Sigmoid colon (tissue), 7 donors: ENCODE results near the gene NEXN. TPM values are rescaled to one million over a fixed set of nuclear protein-coding genes. Genes with fewer than 3 reads are reported as not detected.

Experiments
- DNase-seq: peaks from one replicate; pipeline ENCODE4 v3.0.0-alpha.2; 2019
- H3K27ac ChIP-seq, 4 donors: fragments of 200-600 bp; sonication (generic); one replicate each; pipeline ENCODE4 v1.5.1; 2016 to 2019; ENCODE audit warnings: mild to moderate bottlenecking in 1 of 4
- H3K27me3 ChIP-seq, 3 donors: fragments of 200-600 bp; sonication (generic); one replicate each; pipeline ENCODE4 v1.5.1; 2019; ENCODE audit warnings: mild to moderate bottlenecking in 1 of 3
- H3K36me3 ChIP-seq, 4 donors: fragments of 200-600 bp; sonication (generic); one replicate each; pipeline ENCODE4 v1.5.1; 2016 to 2019
- H3K4me1 ChIP-seq, 4 donors: fragments of 200-600 bp; sonication (generic); one replicate each; pipeline ENCODE4 v1.5.1; 2017 to 2019
- H3K4me3 ChIP-seq, 4 donors: fragments of 200-600 bp; sonication (generic); one replicate each; pipeline ENCODE4 v1.5.1; 2017 to 2019; ENCODE audit warnings: mild to moderate bottlenecking in 2 of 4, moderate library complexity in 1 of 4
- H3K9me3 ChIP-seq, 4 donors: fragments of 200-600 bp in 3 of 4; sonication (generic) in 3 of 4; one replicate each; pipeline versions ENCODE4 v1.5.1 to v1.6.1; 2013 to 2019
- EP300 ChIP-seq, 4 donors: sonication (generic); formaldehyde crosslinking; IDR thresholded peaks; one replicate each; pipeline ENCODE4 v1.6.1; 2017; ENCODE audit warnings: antibody characterized with exemption in 4 of 4
- POLR2A ChIP-seq, 2 donors: fragments of 450-650 bp; IDR thresholded peaks; one replicate each; pipeline ENCODE4 v1.6.1; 2016; ENCODE audit warnings: antibody characterized with exemption in 2 of 2, mild to moderate bottlenecking in 2 of 2, moderate library complexity in 2 of 2
- POLR2AphosphoS5 ChIP-seq, 4 donors: sonication (generic); formaldehyde crosslinking; IDR thresholded peaks; one replicate each; pipeline ENCODE4 v1.6.1; 2017; ENCODE audit warnings: antibody characterized with exemption in 4 of 4
- WGBS, 2 donors: extraction: QIAGEN DNeasy Blood & Tissue Kit; methylation state at CpG; one replicate each; pipeline ENCODE4 v1.1.7; 2013; 5-methylcytosine and 5-hydroxymethylcytosine counted together
- intact Hi-C: fragments of 100-400 bp; cut with DNase I; formaldehyde crosslinking; loops from one replicate; pipeline ENCODE4 v1.15.1; 2023
- polyA plus RNA-seq, 3 donors: library from polyadenylated mRNA; stranded (reverse); fragments of 200-250 nt; gene quantifications; one replicate each; pipeline ENCODE4 v1.2.3, GENCODE V29; 2013
- total RNA-seq, 4 donors: library from RNA; depleted of rRNA; stranded (reverse); fragments of >200 nt; gene quantifications; one replicate each; pipeline ENCODE4 v1.1.0, GENCODE V29; 2016
- TF ChIP-seq, protein P1 (sequence below), 4 experiments: fragments of 450-650 bp in 3 of 4; fragments of 200-600 bp in 1 of 4; IDR thresholded peaks; one replicate each; pipeline ENCODE4 v1.5.1; 2016 to 2019; ENCODE audit warnings: antibody characterized with exemption in 4 of 4, mild to moderate bottlenecking in 3 of 4, moderate library complexity in 2 of 4
- donor health status: healthy with polysubstance abuse.
- donor health status: Bipolar disorder and iron deficiency.
- donor health status: healthy.

Gene NEXN
- total and polyA plus RNA-seq, 7 donors = 4.2 to 158 (median 68.8) TPM

DNA sequence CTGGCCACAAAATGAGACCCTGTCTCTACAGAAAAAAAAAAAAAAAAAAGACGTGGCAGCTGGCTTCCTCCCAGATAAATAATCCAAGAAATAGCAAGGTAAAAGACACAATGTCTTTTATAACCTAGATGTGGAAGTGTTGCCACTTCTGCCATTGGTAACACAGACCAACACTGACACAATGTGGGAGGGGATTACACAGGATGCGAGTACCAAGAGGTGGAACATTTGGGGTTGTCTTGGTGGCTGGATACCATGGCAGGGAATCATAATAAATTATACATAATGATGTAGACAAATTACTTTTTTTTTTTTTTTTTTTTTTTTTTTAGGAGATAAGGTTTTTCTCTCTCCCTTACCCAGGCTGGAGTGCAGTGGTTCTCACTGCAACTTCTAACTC is 6.0 kb upstream of the NEXN start:
- intact Hi-C loops = no loop called here
- Histone ChIP-seq H3K4me3 (no peak overlapping the region), H3K27ac (no peak overlapping the region), H3K4me1 (peaks cover 0 to 8% (median 3%) of the 10 kb centered on the region in 4 donors), H3K36me3 (no peaks in the 10 kb centered on the region), H3K9me3 (no peaks in the 10 kb centered on the region), H3K27me3 (no peaks in the 10 kb centered on the region)
- WGBS, 2 donors = 57 to 70% methylated on average over 2 of the region's 2 CpGs
- TF ChIP-seq EP300 (IDR thresholded peaks at IDR 0.05) = no peak
- no peak for TF ChIP-seq POLR2A (IDR thresholded peaks at IDR 0.05)
- TF ChIP-seq POLR2AphosphoS5 (IDR thresholded peaks at IDR 0.05) = no peak
- TF ChIP-seq, protein P1, sequence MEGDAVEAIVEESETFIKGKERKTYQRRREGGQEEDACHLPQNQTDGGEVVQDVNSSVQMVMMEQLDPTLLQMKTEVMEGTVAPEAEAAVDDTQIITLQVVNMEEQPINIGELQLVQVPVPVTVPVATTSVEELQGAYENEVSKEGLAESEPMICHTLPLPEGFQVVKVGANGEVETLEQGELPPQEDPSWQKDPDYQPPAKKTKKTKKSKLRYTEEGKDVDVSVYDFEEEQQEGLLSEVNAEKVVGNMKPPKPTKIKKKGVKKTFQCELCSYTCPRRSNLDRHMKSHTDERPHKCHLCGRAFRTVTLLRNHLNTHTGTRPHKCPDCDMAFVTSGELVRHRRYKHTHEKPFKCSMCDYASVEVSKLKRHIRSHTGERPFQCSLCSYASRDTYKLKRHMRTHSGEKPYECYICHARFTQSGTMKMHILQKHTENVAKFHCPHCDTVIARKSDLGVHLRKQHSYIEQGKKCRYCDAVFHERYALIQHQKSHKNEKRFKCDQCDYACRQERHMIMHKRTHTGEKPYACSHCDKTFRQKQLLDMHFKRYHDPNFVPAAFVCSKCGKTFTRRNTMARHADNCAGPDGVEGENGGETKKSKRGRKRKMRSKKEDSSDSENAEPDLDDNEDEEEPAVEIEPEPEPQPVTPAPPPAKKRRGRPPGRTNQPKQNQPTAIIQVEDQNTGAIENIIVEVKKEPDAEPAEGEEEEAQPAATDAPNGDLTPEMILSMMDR (IDR thresholded peaks at IDR 0.05) = no peak
- no peak for DNase-seq

DNA sequence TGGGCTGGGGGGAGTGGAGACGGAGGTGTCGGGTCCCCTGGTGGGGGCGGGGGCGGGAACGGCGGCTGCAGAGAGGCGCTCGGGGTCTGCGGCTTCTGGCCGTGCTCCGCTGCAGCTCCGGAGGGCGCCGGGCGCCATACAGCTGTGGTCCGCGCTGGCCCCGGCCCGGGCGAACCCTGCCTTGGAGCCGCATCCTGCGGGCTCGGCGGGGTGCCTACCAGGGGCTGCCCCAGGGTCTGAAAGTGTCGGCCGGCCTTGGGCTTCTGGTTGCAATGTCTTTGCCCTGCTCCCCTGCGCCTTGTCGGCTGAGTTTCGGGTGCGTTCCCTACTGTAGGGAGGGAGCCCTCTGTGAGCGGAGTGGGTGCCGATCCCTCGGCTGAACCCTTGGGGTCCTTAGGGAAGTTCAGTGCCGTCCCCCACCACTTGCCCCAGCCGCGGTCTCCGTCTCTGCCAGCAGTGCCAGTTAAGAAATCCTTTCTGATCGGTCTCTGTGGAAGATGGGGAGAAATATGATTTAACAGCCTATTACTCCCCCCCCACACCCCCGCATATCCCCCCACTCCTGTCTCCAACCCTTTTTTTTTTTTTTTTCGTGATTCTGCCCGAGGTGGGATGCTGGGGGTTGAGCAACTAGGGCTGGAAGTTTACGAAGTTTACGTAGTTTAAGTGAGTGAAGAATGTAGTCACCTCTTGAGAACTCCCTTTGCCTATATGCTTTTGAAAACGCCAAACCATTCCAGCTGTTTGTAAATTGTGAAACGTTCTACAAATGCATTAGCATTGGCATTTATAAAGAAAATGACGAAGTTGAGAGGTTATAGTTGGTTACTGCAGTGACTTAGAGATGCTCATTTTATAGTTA is 588 bp downstream of the NEXN start:
- Histone ChIP-seq H3K4me1 (peaks cover 0 to 43% (median 27%) of the 10 kb centered on the region in 4 donors), H3K4me3 (peak overlapping the region; percentile 84 to 92 (median 88)), H3K27ac (peak overlapping the region; percentile 86 to 98 (median 94)), H3K27me3 (no peaks in the 10 kb centered on the region), H3K36me3 (peaks cover 0 to 4% (median 3%) of the 10 kb centered on the region in 4 donors), H3K9me3 (no peaks in the 10 kb centered on the region)
- intact Hi-C loops = loop anchor here (2.0 kb wide), 1 partner anchor 56 kb away; no protein-coding TSS in a partner anchor
- peak; percentile 74 for DNase-seq
- TF ChIP-seq, protein P1 (IDR thresholded peaks at IDR 0.05) = no peak
- TF ChIP-seq POLR2AphosphoS5 (IDR thresholded peaks at IDR 0.05) (no peak), EP300 (IDR thresholded peaks at IDR 0.05) (no peak), POLR2A (IDR thresholded peaks at IDR 0.05) (no peak)
- WGBS, 2 donors = 2% methylated on average over 46 of the region's 46 CpGs

DNA sequence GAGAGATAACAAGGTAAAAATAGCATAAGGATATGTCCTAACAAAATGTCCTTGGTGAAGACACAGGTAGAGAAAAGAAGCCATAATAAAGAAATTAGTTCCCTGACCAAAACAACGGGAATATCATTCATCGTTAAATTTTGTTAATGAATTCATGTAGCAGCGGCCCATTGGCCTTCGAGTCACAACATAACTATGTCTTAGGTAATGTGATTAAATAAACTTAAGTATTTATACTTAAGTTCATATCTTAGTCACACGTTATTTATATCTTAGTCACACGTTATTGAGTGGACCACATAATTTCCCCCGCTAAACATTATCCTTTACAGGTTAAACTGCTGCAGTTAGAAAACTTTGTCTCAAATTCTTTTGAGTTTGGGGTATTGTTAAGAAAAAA is 1.2 kb downstream of the NEXN start:
- Histone ChIP-seq H3K27ac (peak overlapping the region; percentile 86 to 98 (median 94)), H3K4me3 (peak overlapping the region; percentile 84 to 92 (median 88)), H3K4me1 (peaks cover 0 to 43% (median 30%) of the 10 kb centered on the region in 4 donors), H3K36me3 (peaks cover 0 to 9% (median 5%) of the 10 kb centered on the region in 4 donors), H3K27me3 (no peaks in the 10 kb centered on the region), H3K9me3 (no peaks in the 10 kb centered on the region)
- TF ChIP-seq EP300 (IDR thresholded peaks at IDR 0.05) = peak in 1 of 4 donors; percentile 44
- peak in 2 of 4 donors; percentile 7 to 42 for TF ChIP-seq POLR2AphosphoS5 (IDR thresholded peaks at IDR 0.05)
- no peak for TF ChIP-seq POLR2A (IDR thresholded peaks at IDR 0.05)
- no peak for DNase-seq
- WGBS, 2 donors = 71 to 74% methylated on average over 7 of the region's 7 CpGs
- intact Hi-C loops = loop anchor here (2.0 kb wide), 1 partner anchor 57 kb away; no protein-coding TSS in a partner anchor

DNA sequence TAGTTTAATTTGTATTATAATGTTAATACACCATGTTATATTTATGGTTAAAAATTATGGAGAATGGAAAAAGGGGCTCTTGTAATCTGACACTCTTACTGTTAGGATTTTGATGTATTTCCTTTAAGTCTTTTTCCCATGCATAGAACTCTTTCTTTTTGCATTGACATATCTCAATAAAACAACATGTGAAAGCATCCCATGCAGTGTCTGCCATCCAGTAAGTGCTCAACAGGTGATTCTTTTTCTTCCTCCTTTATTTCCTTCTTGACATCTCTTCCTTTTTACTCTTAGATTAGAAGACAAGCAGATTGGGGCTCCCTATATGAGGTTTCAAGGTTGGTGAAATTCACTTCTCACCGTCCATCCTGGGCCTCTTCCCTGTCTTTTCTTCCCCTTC is 2.8 kb downstream of the NEXN start:
- TF ChIP-seq POLR2AphosphoS5 (IDR thresholded peaks at IDR 0.05) (no peak), EP300 (IDR thresholded peaks at IDR 0.05) (no peak), POLR2A (IDR thresholded peaks at IDR 0.05) (no peak)
- TF ChIP-seq, protein P1 (IDR thresholded peaks at IDR 0.05) = no peak
- Histone ChIP-seq H3K36me3 (peaks cover 0 to 10% (median 5%) of the 10 kb centered on the region in 4 donors), H3K27me3 (no peaks in the 10 kb centered on the region), H3K9me3 (no peaks in the 10 kb centered on the region), H3K4me1 (peaks cover 0 to 56% (median 36%) of the 10 kb centered on the region in 4 donors), H3K27ac (peak overlapping the region in 3 of 4 donors; percentile 94 to 98 (median 95)), H3K4me3 (peak overlapping the region in 2 of 4 donors; percentile 84 to 92)
- 90 to 98% methylated on average over 1 of the region's 1 CpG for WGBS, 2 donors
- intact Hi-C loops = no loop called here
- no peak for DNase-seq
